Ishikawa (cell line): ENCODE measurements around the gene CELF2.

Experiments used
- CEBPB ChIP-seq: IDR thresholded peaks from 2 replicates; pipeline ENCODE4 v1.6.1; 2012
- EGR1 ChIP-seq: IDR thresholded peaks from 2 replicates; pipeline ENCODE4 v1.6.1; 2012
- EP300 ChIP-seq: IDR thresholded peaks from 2 replicates; pipeline ENCODE4 v1.6.1; 2012; ENCODE audit warnings: borderline replicate concordance
- MAX ChIP-seq: IDR thresholded peaks from 2 replicates; pipeline ENCODE4 v1.6.1; 2012
- RAD21 ChIP-seq: IDR thresholded peaks from 2 replicates; pipeline ENCODE4 v1.6.1; 2012; ENCODE audit warnings: low read depth
- REST ChIP-seq: IDR thresholded peaks from 2 replicates; pipeline ENCODE4 v1.6.1; 2012; ENCODE audit warnings: low read depth, mild to moderate bottlenecking
- TAF1 ChIP-seq: IDR thresholded peaks from 2 replicates; pipeline ENCODE4 v1.6.1; 2012; ENCODE audit warnings: low read depth, mild to moderate bottlenecking
- YY1 ChIP-seq: IDR thresholded peaks from 2 replicates; pipeline ENCODE4 v1.6.1; 2012; ENCODE audit warnings: low read depth
- ZBTB7A ChIP-seq: IDR thresholded peaks from 2 replicates; pipeline ENCODE4 v1.6.1; 2012; ENCODE audit warnings: low read depth
- TF ChIP-seq, protein P1 (sequence below): IDR thresholded peaks from 2 replicates; pipeline ENCODE4 v1.6.1; 2012

- TF ChIP-seq YY1 (no peak), TAF1 (no peak), MAX (no peak), REST (no peak), EP300 (no peak), CEBPB (no peak), RAD21 (no peak), EGR1 (no peak), ZBTB7A (no peak)
- TF ChIP-seq, protein P1, sequence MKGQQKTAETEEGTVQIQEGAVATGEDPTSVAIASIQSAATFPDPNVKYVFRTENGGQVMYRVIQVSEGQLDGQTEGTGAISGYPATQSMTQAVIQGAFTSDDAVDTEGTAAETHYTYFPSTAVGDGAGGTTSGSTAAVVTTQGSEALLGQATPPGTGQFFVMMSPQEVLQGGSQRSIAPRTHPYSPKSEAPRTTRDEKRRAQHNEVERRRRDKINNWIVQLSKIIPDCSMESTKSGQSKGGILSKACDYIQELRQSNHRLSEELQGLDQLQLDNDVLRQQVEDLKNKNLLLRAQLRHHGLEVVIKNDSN, result no peak
These were observed 290.3 kb downstream of the CELF2 start for GRCh38 chr10:11307937-11308336.
